NCI-H2196 (cell line): ENCODE results near the gene CNGB1.

Source experiments
- DNase-seq: peaks from one replicate; lab custom pipeline; 2025; ENCODE audit not compliant: unreplicated experiment; lab: John Stamatoyannopoulos, UW

Gene CNGB1

GRCh38 chr16:57834936-57835335 lies 136.0 kb downstream of the CNGB1 start:
- DNase-seq = no peak
